ENCODE measurements around the gene ARF6. TPM values are rescaled to one million over a fixed set of nuclear protein-coding genes. Genes with fewer than 3 reads are reported as not detected.

ARF6 gene
- polyA plus RNA-seq, 1 donor (not counting 4 experiments of a cell fraction or from before 2014, with no cell fraction given) = 53.4 TPM

- dilution Hi-C loops (cut with MboI; ENCODE audit: extremely low pct_ligation_motif_present, low sequenced_read_pairs) = no loop called here
- peaks cover 8% of the 10 kb centered on the region for H3K4me1 ChIP-seq (ENCODE audit: control insufficient read depth, extremely low read depth, insufficient read depth, low read length)
- H2AFZ ChIP-seq (ENCODE audit: control insufficient read depth, low read length) = no peak overlapping the region
- DNase-seq (ENCODE audit: low read depth, low spot score) (no peak), FAIRE-seq (no peak)
- H3K79me2 ChIP-seq (ENCODE audit: control insufficient read depth, insufficient read depth, low read length) = peaks cover 41% of the 10 kb centered on the region
- H3K27ac ChIP-seq (ENCODE audit: control insufficient read depth, insufficient read depth, low read length) = peak overlapping the region; percentile 87
- TF ChIP-seq, protein P1, sequence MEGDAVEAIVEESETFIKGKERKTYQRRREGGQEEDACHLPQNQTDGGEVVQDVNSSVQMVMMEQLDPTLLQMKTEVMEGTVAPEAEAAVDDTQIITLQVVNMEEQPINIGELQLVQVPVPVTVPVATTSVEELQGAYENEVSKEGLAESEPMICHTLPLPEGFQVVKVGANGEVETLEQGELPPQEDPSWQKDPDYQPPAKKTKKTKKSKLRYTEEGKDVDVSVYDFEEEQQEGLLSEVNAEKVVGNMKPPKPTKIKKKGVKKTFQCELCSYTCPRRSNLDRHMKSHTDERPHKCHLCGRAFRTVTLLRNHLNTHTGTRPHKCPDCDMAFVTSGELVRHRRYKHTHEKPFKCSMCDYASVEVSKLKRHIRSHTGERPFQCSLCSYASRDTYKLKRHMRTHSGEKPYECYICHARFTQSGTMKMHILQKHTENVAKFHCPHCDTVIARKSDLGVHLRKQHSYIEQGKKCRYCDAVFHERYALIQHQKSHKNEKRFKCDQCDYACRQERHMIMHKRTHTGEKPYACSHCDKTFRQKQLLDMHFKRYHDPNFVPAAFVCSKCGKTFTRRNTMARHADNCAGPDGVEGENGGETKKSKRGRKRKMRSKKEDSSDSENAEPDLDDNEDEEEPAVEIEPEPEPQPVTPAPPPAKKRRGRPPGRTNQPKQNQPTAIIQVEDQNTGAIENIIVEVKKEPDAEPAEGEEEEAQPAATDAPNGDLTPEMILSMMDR (optimal IDR thresholded peaks at IDR 0.05 in 1 of 3, IDR thresholded peaks at IDR 0.05 in 1 of 3, conservative IDR thresholded peaks at IDR 0.05 in 1 of 3; ENCODE audit: extremely low read depth in 1 of 3, insufficient read depth in 2 of 3, low read length in 3 of 3) = no peak
- no peak for TF ChIP-seq EZH2 (IDR thresholded peaks at IDR 0.05; ENCODE audit: low read length)
- peak overlapping the region; percentile 97 for H3K9ac ChIP-seq (ENCODE audit: control insufficient read depth, extremely low read depth, insufficient read depth, low read length)
- H3K36me3 ChIP-seq (ENCODE audit: control insufficient read depth in 2 of 2, extremely low read depth in 1 of 2, insufficient read depth in 2 of 2, low read length in 2 of 2) = peaks cover 3 to 7% of the 10 kb centered on the region in 2 experiments
- H3K4me3 ChIP-seq (ENCODE audit: control insufficient read depth in 2 of 3, extremely low read depth in 1 of 3, insufficient read depth in 2 of 3, low read depth in 1 of 3, low read length in 3 of 3) = peak overlapping the region; percentile 74 to 98 (median 96)
- H3K9me1 ChIP-seq (ENCODE audit: control insufficient read depth, extremely low read depth, insufficient read depth, low read length) = no peaks in the 10 kb centered on the region
- no peaks in the 10 kb centered on the region for H3K9me3 ChIP-seq (ENCODE audit: control insufficient read depth, low read depth, low read length)
- H3K27me3 ChIP-seq (ENCODE audit: control insufficient read depth, extremely low read depth, insufficient read depth, low read length) = no peaks in the 10 kb centered on the region
- no peaks in the 10 kb centered on the region for H4K20me1 ChIP-seq (ENCODE audit: control insufficient read depth, extremely low read depth, insufficient read depth, low read length)
- H3K4me2 ChIP-seq (ENCODE audit: control insufficient read depth, extremely low read depth, insufficient read depth, low read depth, low read length) = peak overlapping the region; percentile 94
These were observed 41.1 kb upstream of the ARF6 start for GRCh38 chr14:49851813-49852212.

DNA sequence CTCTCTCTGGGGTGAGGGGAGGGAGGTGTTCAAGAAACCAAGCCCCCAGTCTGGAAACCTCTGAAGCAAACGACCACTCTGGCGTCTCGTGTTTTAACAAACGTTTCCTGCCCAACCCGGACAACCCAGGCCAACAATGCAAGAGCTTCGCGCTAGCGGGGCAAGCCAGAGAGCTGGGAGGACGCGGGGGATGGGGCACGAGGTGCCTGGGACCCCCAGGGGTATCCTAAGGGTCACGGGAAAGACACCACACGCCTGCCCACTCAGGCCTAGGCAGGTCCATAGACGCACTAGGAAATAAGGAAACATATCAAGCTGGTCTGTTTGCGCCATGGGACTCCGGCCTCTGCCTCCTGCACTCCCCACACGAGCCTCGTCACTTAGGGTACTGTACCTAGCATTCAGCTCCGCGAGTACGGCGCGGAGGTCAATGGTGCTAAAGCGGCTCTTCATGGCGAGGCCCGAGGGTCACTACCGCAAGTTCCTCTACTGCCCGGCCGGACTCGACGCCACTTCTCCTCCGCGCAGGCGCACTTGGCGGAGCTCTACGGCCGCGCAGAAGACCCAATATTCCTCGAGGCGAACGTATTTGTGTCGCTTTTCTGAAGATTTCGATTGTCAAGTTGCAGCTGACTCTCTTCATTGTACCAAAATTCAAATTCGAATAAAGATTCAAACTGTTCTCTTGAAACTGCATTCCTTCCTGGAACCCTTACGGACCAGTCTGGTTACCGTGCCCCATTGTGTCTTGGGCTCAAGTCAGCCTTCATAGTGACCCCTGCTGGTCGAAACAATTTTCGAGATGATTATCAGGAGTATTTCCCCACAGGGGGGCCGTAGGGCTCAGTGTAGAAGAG is 40.4 kb upstream of the ARF6 start, which contains the start of gene NEMF:
NEMF (minus strand) TSS at position 488 of the 857 bp plus-strand sequence; CDS start at position 453, 35 bp downstream.
- H3K9me1 ChIP-seq (ENCODE audit: control insufficient read depth, extremely low read depth, insufficient read depth, low read length) = no peaks in the 10 kb centered on the region
- peak within 1 kb of the TSS; percentile 87 for H3K27ac ChIP-seq (ENCODE audit: control insufficient read depth, insufficient read depth, low read length)
- FAIRE-seq (peak; percentile 62), DNase-seq (ENCODE audit: low read depth, low spot score) (peak; percentile 38)
- TF ChIP-seq, protein P1 (optimal IDR thresholded peaks at IDR 0.05 in 1 of 3, IDR thresholded peaks at IDR 0.05 in 1 of 3, conservative IDR thresholded peaks at IDR 0.05 in 1 of 3; ENCODE audit: extremely low read depth in 1 of 3, insufficient read depth in 2 of 3, low read length in 3 of 3) = peak; percentile 76 to 94 (median 76)
- TF ChIP-seq EZH2 (IDR thresholded peaks at IDR 0.05; ENCODE audit: low read length) = no peak
- H3K79me2 ChIP-seq (ENCODE audit: control insufficient read depth, insufficient read depth, low read length) = peaks cover 41% of the 10 kb centered on the region
- H3K36me3 ChIP-seq (ENCODE audit: control insufficient read depth in 2 of 2, extremely low read depth in 1 of 2, insufficient read depth in 2 of 2, low read length in 2 of 2) = peaks cover 3 to 7% of the 10 kb centered on the region in 2 experiments
- H4K20me1 ChIP-seq (ENCODE audit: control insufficient read depth, extremely low read depth, insufficient read depth, low read length) = no peaks in the 10 kb centered on the region
- peak within 1 kb of the TSS; percentile 87 for H2AFZ ChIP-seq (ENCODE audit: control insufficient read depth, low read length)
- dilution Hi-C loops (cut with MboI; ENCODE audit: extremely low pct_ligation_motif_present, low sequenced_read_pairs) = no loop called here
- H3K9ac ChIP-seq (ENCODE audit: control insufficient read depth, extremely low read depth, insufficient read depth, low read length) = peak within 1 kb of the TSS; percentile 97
- H3K27me3 ChIP-seq (ENCODE audit: control insufficient read depth, extremely low read depth, insufficient read depth, low read length) = no peaks in the 10 kb centered on the region
- peak within 1 kb of the TSS; percentile 94 for H3K4me2 ChIP-seq (ENCODE audit: control insufficient read depth, extremely low read depth, insufficient read depth, low read depth, low read length)
- H3K9me3 ChIP-seq (ENCODE audit: control insufficient read depth, low read depth, low read length) = no peaks in the 10 kb centered on the region
- H3K4me3 ChIP-seq (ENCODE audit: control insufficient read depth in 2 of 3, extremely low read depth in 1 of 3, insufficient read depth in 2 of 3, low read depth in 1 of 3, low read length in 3 of 3) = peak within 1 kb of the TSS; percentile 74 to 98 (median 96)
- peaks cover 8% of the 10 kb centered on the region for H3K4me1 ChIP-seq (ENCODE audit: control insufficient read depth, extremely low read depth, insufficient read depth, low read length)

All from keratinocyte (primary cell).